Activated CD8-positive, alpha-beta memory T cell treated with anti-CD3 and anti-CD28 coated beads, Interleukin-2, amount 50 U/mL, for 24 hours (primary cell): ENCODE results near the gene ADAM12.
"Not testable (repeated sequence)": the region's sequence is repeated elsewhere in the genome, so short reads cannot be mapped to it uniquely, and the experiment has no call there.

Experiments
- DNase-seq: peaks from one replicate; pipeline ENCODE4 v3.0.0-alpha.2; 2020; ENCODE audit errors: extremely low read depth

The ADAM12 gene

GRCh38 chr10:126185676-126186447, 202.4 kb downstream of the ADAM12 start:
- DNase-seq, result no peak

- no peak for DNase-seq
These were observed 206.7 kb downstream of the ADAM12 start for GRCh38 chr10:126181626-126182025.

- no peak for DNase-seq
These were observed 208.6 kb downstream of the ADAM12 start for GRCh38 chr10:126179637-126180036.

- no peak for DNase-seq
These were observed 210.8 kb downstream of the ADAM12 start for GRCh38 chr10:126177417-126178030.

- DNase-seq, result no peak
These were observed 212.5 kb downstream of the ADAM12 start for GRCh38 chr10:126175641-126176262.

GRCh38 chr10:126172755-126173154, 215.5 kb downstream of the ADAM12 start:
- DNase-seq, result not testable (repeated sequence)

GRCh38 chr10:126171555-126171954, 216.7 kb downstream of the ADAM12 start:
- DNase-seq, result no peak

- DNase-seq, result no peak
These were observed 217.5 kb downstream of the ADAM12 start for GRCh38 chr10:126170776-126171175.

- DNase-seq, result no peak
These were observed 217.9 kb downstream of the ADAM12 start for GRCh38 chr10:126170371-126170770.

- DNase-seq, result no peak
These were observed 218.4 kb downstream of the ADAM12 start for GRCh38 chr10:126169899-126170298.

GRCh38 chr10:126166797-126167196, 221.5 kb downstream of the ADAM12 start:
- no peak for DNase-seq

- DNase-seq, result no peak
These were observed 222.4 kb downstream of the ADAM12 start for GRCh38 chr10:126165874-126166273.

GRCh38 chr10:126163506-126163905, 224.8 kb downstream of the ADAM12 start:
- DNase-seq, result no peak

- DNase-seq, result no peak
These were observed 226.6 kb downstream of the ADAM12 start for GRCh38 chr10:126161691-126162090.

GRCh38 chr10:126160971-126161630, 227.2 kb downstream of the ADAM12 start:
- DNase-seq, result no peak

- DNase-seq, result no peak
These were observed 227.7 kb downstream of the ADAM12 start for GRCh38 chr10:126160571-126160970.

GRCh38 chr10:126158133-126158892, 230.0 kb downstream of the ADAM12 start:
- DNase-seq, result no peak

- no peak for DNase-seq
These were observed 231.1 kb downstream of the ADAM12 start for GRCh38 chr10:126157189-126157588.

GRCh38 chr10:126156503-126156902, 231.8 kb downstream of the ADAM12 start:
- no peak for DNase-seq

- no peak for DNase-seq
These were observed 232.3 kb downstream of the ADAM12 start for GRCh38 chr10:126156012-126156411.

GRCh38 chr10:126155528-126155927, 232.7 kb downstream of the ADAM12 start:
- DNase-seq, result no peak
